ENCODE results near the gene ZNF80.
A peak's percentile ranks its signal among the peaks of the same experiment; 100 is the strongest.

The ZNF80 gene

GRCh38 chr3:114213627-114214541, 23.5 kb downstream of the ZNF80 start:
- DNase-seq (ENCODE audit: extremely low read depth, insufficient read length) = peak; percentile 80
- Histone ChIP-seq H3K4me3 (replicated peaks; ENCODE audit: low read depth, low read length) (peak overlapping the region; percentile 52), H3K36me3 (ENCODE audit: control insufficient read depth, insufficient read depth, low read length) (no peaks in the 10 kb centered on the region), H3K27me3 (replicated peaks; ENCODE audit: control insufficient read depth, insufficient read depth, low read length) (no peaks in the 10 kb centered on the region; the same call in 1 of the 2 replicates)
- peak; percentile 20 for TF ChIP-seq CTCF (IDR thresholded peaks at IDR 0.05; ENCODE audit: insufficient read depth, low read length, poor library complexity, severe bottlenecking)

- Histone ChIP-seq H3K36me3 (ENCODE audit: control insufficient read depth, insufficient read depth, low read length) (no peaks in the 10 kb centered on the region), H3K27me3 (replicated peaks; ENCODE audit: control insufficient read depth, insufficient read depth, low read length) (no peaks in the 10 kb centered on the region; the same call in 1 of the 2 replicates), H3K4me3 (replicated peaks; ENCODE audit: low read depth, low read length) (peak overlapping the region; percentile 24; the same call in 1 of the 2 replicates)
- DNase-seq (ENCODE audit: extremely low read depth, insufficient read length) = no peak
- TF ChIP-seq CTCF (IDR thresholded peaks at IDR 0.05; ENCODE audit: insufficient read depth, low read length, poor library complexity, severe bottlenecking) = no peak
These were observed 24.1 kb downstream of the ZNF80 start for GRCh38 chr3:114213292-114213626.

GRCh38 chr3:114212646-114213045, 24.7 kb downstream of the ZNF80 start:
- Histone ChIP-seq H3K27me3 (replicated peaks; ENCODE audit: control insufficient read depth, insufficient read depth, low read length) (no peaks in the 10 kb centered on the region; the same call in 1 of the 2 replicates), H3K36me3 (ENCODE audit: control insufficient read depth, insufficient read depth, low read length) (no peaks in the 10 kb centered on the region), H3K4me3 (replicated peaks; ENCODE audit: low read depth, low read length) (no peak overlapping the region)
- TF ChIP-seq CTCF (IDR thresholded peaks at IDR 0.05; ENCODE audit: insufficient read depth, low read length, poor library complexity, severe bottlenecking) = no peak
- no peak for DNase-seq (ENCODE audit: extremely low read depth, insufficient read length)

- Histone ChIP-seq H3K36me3 (ENCODE audit: control insufficient read depth, insufficient read depth, low read length) (no peaks in the 10 kb centered on the region), H3K27me3 (replicated peaks; ENCODE audit: control insufficient read depth, insufficient read depth, low read length) (no peaks in the 10 kb centered on the region; the same call in 1 of the 2 replicates), H3K4me3 (replicated peaks; ENCODE audit: low read depth, low read length) (no peak overlapping the region)
- TF ChIP-seq CTCF (IDR thresholded peaks at IDR 0.05; ENCODE audit: insufficient read depth, low read length, poor library complexity, severe bottlenecking) = no peak
- DNase-seq (ENCODE audit: extremely low read depth, insufficient read length) = peak; percentile 22
These were observed 29.6 kb downstream of the ZNF80 start for GRCh38 chr3:114207768-114208167.

GRCh38 chr3:114206342-114206741, 31.0 kb downstream of the ZNF80 start:
- TF ChIP-seq CTCF (IDR thresholded peaks at IDR 0.05; ENCODE audit: insufficient read depth, low read length, poor library complexity, severe bottlenecking) = no peak
- H3K4me3 ChIP-seq (replicated peaks; ENCODE audit: low read depth, low read length) = no peak overlapping the region
- DNase-seq (ENCODE audit: extremely low read depth, insufficient read length) = no peak
- no peaks in the 10 kb centered on the region; the same call in 1 of the 2 replicates for H3K27me3 ChIP-seq (replicated peaks; ENCODE audit: control insufficient read depth, insufficient read depth, low read length)
- H3K36me3 ChIP-seq (ENCODE audit: control insufficient read depth, insufficient read depth, low read length) = no peaks in the 10 kb centered on the region
